Measurements from ENCODE around the gene ALDH3A2. TPM values are rescaled to one million over a fixed set of nuclear protein-coding genes. Genes with fewer than 3 reads are reported as not detected.
A peak's percentile ranks its signal among the peaks of the same experiment; 100 is the strongest.

ALDH3A2 gene
- 32.1 TPM for polyA plus RNA-seq (2012; ENCODE audit: insufficient read length, low read depth)

DNA sequence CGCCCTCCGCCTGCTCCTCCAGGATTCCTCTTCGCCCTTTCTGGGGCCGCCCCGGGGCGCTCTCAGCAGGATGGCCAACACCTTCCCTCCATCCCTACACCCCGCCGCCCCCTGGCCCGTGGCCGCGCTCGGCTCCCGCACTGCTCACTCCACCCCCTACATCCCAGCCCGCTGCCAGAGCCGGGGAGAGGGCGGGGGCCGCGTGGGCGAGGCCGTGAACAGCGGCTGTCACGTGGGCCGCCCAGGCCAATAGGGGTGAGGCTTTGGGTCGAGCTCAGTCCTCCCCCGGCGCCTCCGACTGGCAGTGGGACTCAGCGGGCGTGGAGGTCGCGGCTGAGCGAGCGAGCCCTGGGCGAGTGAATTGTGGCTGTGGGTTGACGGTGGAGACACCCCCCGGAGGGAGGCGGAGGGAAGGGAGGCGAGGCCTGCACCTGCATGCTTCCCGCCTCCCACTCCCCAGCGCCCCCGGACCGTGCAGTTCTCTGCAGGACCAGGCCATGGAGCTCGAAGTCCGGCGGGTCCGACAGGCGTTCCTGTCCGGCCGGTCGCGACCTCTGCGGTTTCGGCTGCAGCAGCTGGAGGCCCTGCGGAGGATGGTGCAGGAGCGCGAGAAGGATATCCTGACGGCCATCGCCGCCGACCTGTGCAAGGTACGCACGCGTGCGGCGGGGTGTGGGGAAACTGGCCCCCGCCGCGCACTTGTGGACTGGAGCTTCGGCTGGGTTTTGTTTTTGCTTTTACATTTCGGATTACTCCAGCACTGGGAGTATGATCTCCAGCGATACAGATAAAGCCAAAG lies at the start of gene ALDH3A2:
TSS of gene ALDH3A2 (plus strand) at position 277 of the 799 bp plus-strand sequence. CDS start at position 498, 221 bp downstream.
- TF ChIP-seq SIN3A (IDR thresholded peaks at IDR 0.05; ENCODE audit: borderline replicate concordance, insufficient read depth, low read length): no peak
- TF ChIP-seq, protein P1, sequence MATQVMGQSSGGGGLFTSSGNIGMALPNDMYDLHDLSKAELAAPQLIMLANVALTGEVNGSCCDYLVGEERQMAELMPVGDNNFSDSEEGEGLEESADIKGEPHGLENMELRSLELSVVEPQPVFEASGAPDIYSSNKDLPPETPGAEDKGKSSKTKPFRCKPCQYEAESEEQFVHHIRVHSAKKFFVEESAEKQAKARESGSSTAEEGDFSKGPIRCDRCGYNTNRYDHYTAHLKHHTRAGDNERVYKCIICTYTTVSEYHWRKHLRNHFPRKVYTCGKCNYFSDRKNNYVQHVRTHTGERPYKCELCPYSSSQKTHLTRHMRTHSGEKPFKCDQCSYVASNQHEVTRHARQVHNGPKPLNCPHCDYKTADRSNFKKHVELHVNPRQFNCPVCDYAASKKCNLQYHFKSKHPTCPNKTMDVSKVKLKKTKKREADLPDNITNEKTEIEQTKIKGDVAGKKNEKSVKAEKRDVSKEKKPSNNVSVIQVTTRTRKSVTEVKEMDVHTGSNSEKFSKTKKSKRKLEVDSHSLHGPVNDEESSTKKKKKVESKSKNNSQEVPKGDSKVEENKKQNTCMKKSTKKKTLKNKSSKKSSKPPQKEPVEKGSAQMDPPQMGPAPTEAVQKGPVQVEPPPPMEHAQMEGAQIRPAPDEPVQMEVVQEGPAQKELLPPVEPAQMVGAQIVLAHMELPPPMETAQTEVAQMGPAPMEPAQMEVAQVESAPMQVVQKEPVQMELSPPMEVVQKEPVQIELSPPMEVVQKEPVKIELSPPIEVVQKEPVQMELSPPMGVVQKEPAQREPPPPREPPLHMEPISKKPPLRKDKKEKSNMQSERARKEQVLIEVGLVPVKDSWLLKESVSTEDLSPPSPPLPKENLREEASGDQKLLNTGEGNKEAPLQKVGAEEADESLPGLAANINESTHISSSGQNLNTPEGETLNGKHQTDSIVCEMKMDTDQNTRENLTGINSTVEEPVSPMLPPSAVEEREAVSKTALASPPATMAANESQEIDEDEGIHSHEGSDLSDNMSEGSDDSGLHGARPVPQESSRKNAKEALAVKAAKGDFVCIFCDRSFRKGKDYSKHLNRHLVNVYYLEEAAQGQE (IDR thresholded peaks at IDR 0.05; ENCODE audit: insufficient read depth in 1 of 2, low read depth in 2 of 2, low read length in 2 of 2): 0 out of 4 replicates have a peak, but pooled peaks of 1 of the 2 experiments have one; percentile 10
- peak; percentile 27 for TF ChIP-seq FOXP2 (optimal IDR thresholded peaks at IDR 0.05; ENCODE audit: borderline replicate concordance, extremely low read depth, extremely low read length, insufficient read depth)
- peak; percentile 54; the same call in 1 of the 2 replicates for TF ChIP-seq TAF1 (IDR thresholded peaks at IDR 0.05; ENCODE audit: borderline replicate concordance, insufficient read depth, low read length)
- TF ChIP-seq POLR2AphosphoS5 (IDR thresholded peaks at IDR 0.05; ENCODE audit: low read depth, low read length): peak; percentile 87

DNA sequence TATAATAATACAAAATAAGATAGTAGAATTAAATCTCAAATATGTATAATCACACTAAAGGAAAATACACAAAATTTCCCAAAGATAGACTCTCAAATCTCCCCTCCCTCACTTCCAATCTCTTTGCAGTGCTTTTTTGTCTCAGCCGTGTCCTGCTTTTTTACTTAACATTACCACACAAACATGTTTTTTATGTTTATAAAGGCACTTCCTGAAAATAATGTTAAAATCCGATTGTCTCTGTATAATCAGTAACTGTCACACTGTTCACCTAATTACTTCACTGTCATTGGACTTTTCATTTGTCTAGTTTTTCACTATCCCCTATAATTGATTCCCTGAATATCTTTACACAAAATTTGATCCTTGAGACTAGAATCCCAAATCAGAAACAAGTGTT lies 38.2 kb upstream of the ALDH3A2 start:
- TF ChIP-seq SIN3A (IDR thresholded peaks at IDR 0.05; ENCODE audit: borderline replicate concordance, insufficient read depth, low read length) (no peak), TAF1 (IDR thresholded peaks at IDR 0.05; ENCODE audit: borderline replicate concordance, insufficient read depth, low read length) (no peak)

GRCh38 chr17:19610879-19611278 lies 37.7 kb upstream of the ALDH3A2 start:
- TF ChIP-seq TAF1 (IDR thresholded peaks at IDR 0.05; ENCODE audit: borderline replicate concordance, insufficient read depth, low read length) (no peak), FOXP2 (optimal IDR thresholded peaks at IDR 0.05; ENCODE audit: borderline replicate concordance, extremely low read depth, extremely low read length, insufficient read depth) (no peak), SIN3A (IDR thresholded peaks at IDR 0.05; ENCODE audit: borderline replicate concordance, insufficient read depth, low read length) (no peak), POLR2AphosphoS5 (IDR thresholded peaks at IDR 0.05; ENCODE audit: low read depth, low read length) (no peak)
- TF ChIP-seq, protein P1 (IDR thresholded peaks at IDR 0.05; ENCODE audit: insufficient read depth in 1 of 2, low read depth in 2 of 2, low read length in 2 of 2): no peak

GRCh38 chr17:19613979-19614378 lies 34.6 kb upstream of the ALDH3A2 start:
- TF ChIP-seq POLR2AphosphoS5 (IDR thresholded peaks at IDR 0.05; ENCODE audit: low read depth, low read length) (no peak), TAF1 (IDR thresholded peaks at IDR 0.05; ENCODE audit: borderline replicate concordance, insufficient read depth, low read length) (no peak), FOXP2 (optimal IDR thresholded peaks at IDR 0.05; ENCODE audit: borderline replicate concordance, extremely low read depth, extremely low read length, insufficient read depth) (no peak), SIN3A (IDR thresholded peaks at IDR 0.05; ENCODE audit: borderline replicate concordance, insufficient read depth, low read length) (no peak)
- TF ChIP-seq, protein P1 (IDR thresholded peaks at IDR 0.05; ENCODE audit: insufficient read depth in 1 of 2, low read depth in 2 of 2, low read length in 2 of 2): no peak

DNA sequence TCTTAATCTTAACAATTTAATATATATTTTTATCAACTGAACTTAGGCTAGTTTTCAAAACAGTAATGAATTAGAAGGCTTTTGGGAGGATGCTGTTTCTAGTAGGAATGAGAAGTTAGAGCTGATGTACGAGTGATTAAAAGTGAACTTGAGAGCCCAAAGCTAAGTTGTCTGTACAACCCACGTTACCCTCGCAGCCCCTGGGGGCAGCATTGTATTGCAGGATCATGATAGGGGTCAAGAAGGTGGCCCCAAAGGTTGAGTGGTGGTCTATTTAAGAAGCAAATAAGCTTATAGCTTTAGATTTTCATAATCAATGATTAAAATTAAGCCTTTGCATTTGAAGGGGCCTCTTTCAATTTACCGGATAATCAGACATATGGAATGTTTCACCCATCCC lies 33.7 kb upstream of the ALDH3A2 start:
- TF ChIP-seq FOXP2 (optimal IDR thresholded peaks at IDR 0.05; ENCODE audit: borderline replicate concordance, extremely low read depth, extremely low read length, insufficient read depth) (no peak), TAF1 (IDR thresholded peaks at IDR 0.05; ENCODE audit: borderline replicate concordance, insufficient read depth, low read length) (no peak), POLR2AphosphoS5 (IDR thresholded peaks at IDR 0.05; ENCODE audit: low read depth, low read length) (no peak), SIN3A (IDR thresholded peaks at IDR 0.05; ENCODE audit: borderline replicate concordance, insufficient read depth, low read length) (no peak)
- TF ChIP-seq, protein P1 (IDR thresholded peaks at IDR 0.05; ENCODE audit: insufficient read depth in 1 of 2, low read depth in 2 of 2, low read length in 2 of 2): no peak

All from PFSK-1 (cell line).